HepG2 (cell line): ENCODE data around the gene FLOT2.

Experiments used
- CTCF ChIP-seq: sonication (generic); formaldehyde crosslinking; IDR thresholded peaks from 2 replicates; pipeline ENCODE4 v1.5.0; 2020; ENCODE audit warnings: mild to moderate bottlenecking, missing genetic modification reagents, moderate library complexity
- KAT7 ChIP-seq: IDR thresholded peaks from 2 replicates; pipeline ENCODE4 v1.6.1; 2018; ENCODE audit warnings: borderline replicate concordance, missing compliant biosample characterization

GRCh38 chr17:28906706-28907438, 9.3 kb upstream of the FLOT2 start:
- TF ChIP-seq CTCF (CRISPR knock-in tag), result no peak
- TF ChIP-seq KAT7, result no peak
